H1 (cell line): ENCODE data around the gene DACT3.

ENCODE experiments used
- CTCF ChIP-seq, 3 experiments: IDR thresholded peaks; 1 replicate in 2 of 3; 2 replicates in 1 of 3; pipeline versions ENCODE4 v1.5.1 to v1.6.1; 2011; ENCODE audit warnings: low read length in 3 of 3, mild to moderate bottlenecking in 3 of 3, inconsistent platforms in 2 of 3, low read depth in 1 of 3, moderate library complexity in 1 of 3; ENCODE audit not compliant: insufficient read depth in 1 of 3; ENCODE audit errors: control extremely low read depth in 1 of 3
- EP300 ChIP-seq, 2 experiments: IDR thresholded peaks; 1 replicate in 1 of 2; 2 replicates in 1 of 2; pipeline ENCODE4 v1.6.1; 2011 to 2012; ENCODE audit warnings: low read depth in 2 of 2, low read length in 2 of 2, mild to moderate bottlenecking in 2 of 2, borderline replicate concordance in 1 of 2, inconsistent platforms in 1 of 2, moderate library complexity in 1 of 2
- EZH2 ChIP-seq: fragments of 200-600 bp; sonication (generic); IDR thresholded peaks from 2 replicates; pipeline ENCODE4 v1.7.1; 2012; ENCODE audit warnings: low read depth, mild to moderate bottlenecking, moderate library complexity, low read length, inconsistent platforms; ENCODE audit not compliant: severe bottlenecking
- HDAC2 ChIP-seq, 2 experiments: fragments of 300-600 bp in 1 of 2; sonication (generic) in 1 of 2; IDR thresholded peaks; 2 replicates each; pipeline ENCODE4 v1.6.1; 2011 to 2012; ENCODE audit warnings: low read depth in 2 of 2, low read length in 2 of 2, mild to moderate bottlenecking in 2 of 2, moderate library complexity in 2 of 2, borderline replicate concordance in 1 of 2, inconsistent platforms in 1 of 2
- KDM1A ChIP-seq: fragments of 200-600, 300-600 bp; sonication (generic); IDR thresholded peaks from 2 replicates; pipeline ENCODE4 v1.7.1; 2016; ENCODE audit warnings: mild to moderate bottlenecking, low read length, borderline replicate concordance
- POLR2A ChIP-seq, 2 experiments: IDR thresholded peaks; 1 replicate in 1 of 2; 2 replicates in 1 of 2; pipeline ENCODE4 v1.6.1; 2011; ENCODE audit warnings: low read depth in 2 of 2, low read length in 2 of 2, mild to moderate bottlenecking in 2 of 2; ENCODE audit errors: control extremely low read depth in 1 of 2
- RXRA ChIP-seq: IDR thresholded peaks from 2 replicates; pipeline ENCODE4 v1.6.1; 2011; ENCODE audit warnings: low read depth, mild to moderate bottlenecking, low read length, moderate library complexity; ENCODE audit not compliant: insufficient read depth
- SRF ChIP-seq: IDR thresholded peaks from 2 replicates; pipeline ENCODE4 v1.6.1; 2011; ENCODE audit warnings: mild to moderate bottlenecking, low read depth, low read length, moderate library complexity
- TBP ChIP-seq: IDR thresholded peaks from 2 replicates; pipeline ENCODE4 v1.6.1; 2011; ENCODE audit warnings: low read depth, low read length, improper control_type of control experiment
- YY1 ChIP-seq: IDR thresholded peaks from 2 replicates; pipeline ENCODE4 v1.6.1; 2011; ENCODE audit warnings: low read depth, mild to moderate bottlenecking, low read length

- TF ChIP-seq CTCF (IDR thresholded peaks at IDR 0.05; ENCODE audit: control extremely low read depth in 1 of 3, insufficient read depth in 1 of 3, low read depth in 1 of 3, low read length in 3 of 3): no peak
- no peak for TF ChIP-seq POLR2A (IDR thresholded peaks at IDR 0.05; ENCODE audit: control extremely low read depth in 1 of 2, low read depth in 2 of 2, low read length in 2 of 2)
- TF ChIP-seq SRF: no peak
- TF ChIP-seq YY1: no peak
- no peak for TF ChIP-seq EZH2
- TF ChIP-seq TBP: no peak
- TF ChIP-seq EP300 (IDR thresholded peaks at IDR 0.05; ENCODE audit: borderline replicate concordance in 1 of 2, low read depth in 2 of 2, low read length in 2 of 2): no peak
- no peak for TF ChIP-seq KDM1A
- TF ChIP-seq HDAC2 (IDR thresholded peaks at IDR 0.05; ENCODE audit: borderline replicate concordance in 1 of 2, low read depth in 2 of 2, low read length in 2 of 2): no peak
- TF ChIP-seq RXRA: no peak
Observed at GRCh38 chr19:46665072-46665471, 4.1 kb upstream of the DACT3 start.
